LNCAP (cell line): ENCODE data around the gene MTOR.

Source experiments
- TF ChIP-seq, protein P1 (sequence below): fragments of 450-650 bp; IDR thresholded peaks from 2 replicates; pipeline ENCODE4 v1.5.1; 2017; ENCODE audit warnings: mild to moderate bottlenecking

Gene MTOR

DNA sequence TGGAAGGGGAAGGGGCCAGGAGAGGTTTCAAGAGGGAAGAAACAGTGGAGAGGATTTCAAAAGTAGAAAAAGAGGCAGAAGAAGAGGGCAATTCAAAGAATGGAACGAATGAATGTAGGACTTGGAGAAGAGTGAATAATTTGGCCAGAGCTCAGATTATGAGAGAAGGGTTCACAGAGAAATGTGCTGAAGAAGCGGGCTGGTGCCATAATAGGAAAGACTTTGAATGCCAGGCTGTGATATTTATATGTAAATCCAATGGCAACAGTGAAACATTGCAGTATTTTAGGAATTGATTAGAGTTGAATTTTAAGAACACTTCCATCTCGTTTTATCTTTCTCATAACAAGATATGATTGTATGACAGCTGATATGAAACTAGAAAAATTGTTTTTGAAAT, 109.2 kb downstream of the MTOR start:
- TF ChIP-seq, protein P1, sequence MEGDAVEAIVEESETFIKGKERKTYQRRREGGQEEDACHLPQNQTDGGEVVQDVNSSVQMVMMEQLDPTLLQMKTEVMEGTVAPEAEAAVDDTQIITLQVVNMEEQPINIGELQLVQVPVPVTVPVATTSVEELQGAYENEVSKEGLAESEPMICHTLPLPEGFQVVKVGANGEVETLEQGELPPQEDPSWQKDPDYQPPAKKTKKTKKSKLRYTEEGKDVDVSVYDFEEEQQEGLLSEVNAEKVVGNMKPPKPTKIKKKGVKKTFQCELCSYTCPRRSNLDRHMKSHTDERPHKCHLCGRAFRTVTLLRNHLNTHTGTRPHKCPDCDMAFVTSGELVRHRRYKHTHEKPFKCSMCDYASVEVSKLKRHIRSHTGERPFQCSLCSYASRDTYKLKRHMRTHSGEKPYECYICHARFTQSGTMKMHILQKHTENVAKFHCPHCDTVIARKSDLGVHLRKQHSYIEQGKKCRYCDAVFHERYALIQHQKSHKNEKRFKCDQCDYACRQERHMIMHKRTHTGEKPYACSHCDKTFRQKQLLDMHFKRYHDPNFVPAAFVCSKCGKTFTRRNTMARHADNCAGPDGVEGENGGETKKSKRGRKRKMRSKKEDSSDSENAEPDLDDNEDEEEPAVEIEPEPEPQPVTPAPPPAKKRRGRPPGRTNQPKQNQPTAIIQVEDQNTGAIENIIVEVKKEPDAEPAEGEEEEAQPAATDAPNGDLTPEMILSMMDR, result no peak

DNA sequence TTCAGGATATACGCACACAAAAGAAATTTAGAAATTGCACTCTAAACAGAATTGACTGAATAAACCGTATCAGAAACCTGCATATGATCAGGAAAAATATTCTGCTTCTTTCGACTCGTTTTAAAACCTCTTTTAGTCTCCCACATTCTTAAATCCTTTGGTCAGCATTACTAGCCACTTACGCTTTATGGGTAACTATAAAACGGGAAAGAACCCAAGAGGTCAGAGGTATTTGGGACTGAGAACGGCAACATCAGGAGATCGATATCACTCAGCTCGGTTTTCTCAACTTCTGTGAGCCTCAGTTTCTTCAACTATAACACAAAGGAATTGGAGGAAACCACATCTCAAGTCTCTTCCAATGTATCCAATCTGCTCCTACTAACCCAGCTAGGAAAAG, 109.6 kb downstream of the MTOR start:
- TF ChIP-seq, protein P1, result no peak

DNA sequence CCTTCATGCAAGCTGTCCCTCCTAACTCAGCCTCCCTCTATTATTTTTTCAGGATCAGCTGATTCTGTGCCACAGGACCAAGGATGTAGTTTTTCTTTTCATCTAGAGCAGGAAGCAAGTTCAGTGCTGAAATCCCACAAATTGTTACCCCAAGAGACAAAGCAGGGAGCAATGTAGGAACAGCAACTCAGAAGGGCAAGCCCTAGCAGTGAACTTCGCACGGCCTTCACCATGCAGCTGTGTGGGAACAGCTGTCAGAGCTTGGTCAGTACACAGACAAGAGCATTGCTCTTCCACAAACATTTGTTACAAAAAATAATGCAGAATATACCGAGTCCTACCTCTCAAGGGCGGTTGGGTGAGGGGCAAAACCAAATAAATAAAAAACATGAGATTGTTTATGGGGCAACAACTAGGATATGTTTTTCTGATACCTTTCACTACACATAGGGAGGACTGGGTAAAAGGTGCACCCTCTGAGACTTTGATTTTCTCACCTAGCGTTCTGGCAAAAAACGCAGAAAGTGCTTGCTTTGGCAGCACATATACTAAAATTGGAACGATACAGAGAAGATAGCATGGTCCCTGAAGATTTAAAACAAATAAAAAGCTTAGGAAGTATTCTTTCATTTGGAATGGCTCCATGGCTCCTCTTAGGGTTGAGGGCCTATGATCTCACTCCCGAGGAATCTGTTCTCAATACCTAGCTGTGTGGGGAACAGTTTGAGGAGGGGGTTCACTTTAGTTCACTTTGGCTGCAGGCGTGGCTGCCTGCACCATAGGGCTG, 110.3 kb downstream of the MTOR start:
- TF ChIP-seq, protein P1, result no peak

DNA sequence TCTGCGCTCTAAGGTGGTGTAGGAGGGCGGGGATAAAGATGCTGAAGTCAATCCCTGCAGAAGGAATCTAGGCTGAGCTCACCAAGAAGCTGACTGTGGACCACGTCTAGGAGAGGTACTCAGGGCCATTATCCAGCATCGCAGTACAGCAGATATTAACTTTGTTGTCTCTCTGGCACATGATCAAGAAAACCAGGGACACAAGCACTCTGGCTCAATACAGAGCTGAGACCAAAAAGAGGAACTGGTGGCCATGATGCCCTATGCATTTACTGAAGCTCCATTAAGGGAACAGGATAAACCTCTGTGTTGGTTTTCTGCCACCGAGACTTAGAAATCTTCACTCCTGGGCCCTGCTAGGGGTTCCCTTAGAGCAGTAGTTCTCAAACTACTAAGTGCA, 111.2 kb downstream of the MTOR start:
- TF ChIP-seq, protein P1, result no peak

DNA sequence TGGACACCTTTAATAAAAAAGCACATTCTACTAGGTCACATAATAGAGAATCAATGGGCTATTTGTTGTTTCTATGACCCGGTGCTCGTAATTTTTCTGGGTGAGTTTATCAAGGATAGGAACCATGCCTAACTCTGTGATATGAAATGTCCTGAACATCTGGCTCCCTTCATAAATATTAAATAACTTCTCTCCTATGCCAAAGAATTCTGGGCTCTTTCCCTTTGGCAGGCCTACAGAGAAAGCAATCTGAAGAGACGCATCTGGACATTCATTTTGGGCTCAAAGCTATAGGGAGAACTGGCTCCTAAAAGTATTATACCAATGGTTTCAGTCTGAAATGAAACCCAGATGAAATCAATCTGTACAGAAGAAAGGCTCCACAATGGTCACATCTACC, 112.0 kb downstream of the MTOR start:
- TF ChIP-seq, protein P1, result no peak

DNA sequence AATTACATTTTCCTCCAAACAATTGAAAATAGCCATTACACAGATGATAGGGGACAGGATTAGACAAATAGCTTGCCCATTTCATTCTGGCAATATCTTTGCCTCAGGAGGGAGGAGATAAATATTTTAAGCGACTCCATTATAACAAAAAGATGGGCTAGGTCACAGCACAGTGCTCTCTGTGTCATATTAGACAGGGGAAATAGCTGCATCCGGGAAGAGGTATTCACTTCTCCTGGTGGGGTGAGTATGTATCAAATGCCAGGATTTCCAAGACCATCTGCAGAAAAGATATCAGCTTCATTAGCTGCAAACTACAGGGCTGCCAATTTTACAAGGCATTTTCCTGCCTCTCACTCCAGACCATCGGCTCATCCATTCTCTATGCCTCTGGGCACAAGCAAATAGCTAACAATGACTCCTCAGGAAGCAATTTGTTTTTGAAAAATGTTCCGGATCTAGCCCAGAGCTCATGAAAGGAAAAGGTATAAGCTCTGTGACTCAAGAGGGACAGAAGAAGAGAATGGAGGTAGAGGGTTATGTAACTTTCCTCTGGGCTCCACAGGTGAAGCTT, 115.1 kb downstream of the MTOR start:
- TF ChIP-seq, protein P1, result no peak

DNA sequence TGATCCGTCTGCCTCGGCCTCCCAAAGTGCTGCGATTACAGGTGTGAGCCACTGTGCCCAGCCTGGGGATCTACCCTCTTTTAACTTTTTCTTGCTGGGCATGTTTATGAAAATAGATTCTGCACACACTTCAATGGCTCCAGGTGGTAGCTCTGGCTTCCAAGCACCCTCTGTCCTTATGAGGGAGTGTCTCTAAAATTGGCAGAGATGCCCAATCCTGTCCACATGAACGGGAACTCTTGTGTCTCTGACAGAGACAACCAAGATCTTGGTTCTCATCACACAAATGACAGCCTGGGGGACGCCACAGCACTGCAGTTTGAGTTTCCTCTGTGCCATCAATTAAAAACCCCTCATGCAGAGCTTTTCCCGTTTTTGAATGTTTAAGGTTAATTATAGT, 116.6 kb downstream of the MTOR start:
- TF ChIP-seq, protein P1, result no peak
